ENCODE measurements around the gene VIM.

VIM gene

GRCh38 chr10:17210361-17210760 lies 17.7 kb upstream of the VIM start:
- DNase-seq = no peak

DNA sequence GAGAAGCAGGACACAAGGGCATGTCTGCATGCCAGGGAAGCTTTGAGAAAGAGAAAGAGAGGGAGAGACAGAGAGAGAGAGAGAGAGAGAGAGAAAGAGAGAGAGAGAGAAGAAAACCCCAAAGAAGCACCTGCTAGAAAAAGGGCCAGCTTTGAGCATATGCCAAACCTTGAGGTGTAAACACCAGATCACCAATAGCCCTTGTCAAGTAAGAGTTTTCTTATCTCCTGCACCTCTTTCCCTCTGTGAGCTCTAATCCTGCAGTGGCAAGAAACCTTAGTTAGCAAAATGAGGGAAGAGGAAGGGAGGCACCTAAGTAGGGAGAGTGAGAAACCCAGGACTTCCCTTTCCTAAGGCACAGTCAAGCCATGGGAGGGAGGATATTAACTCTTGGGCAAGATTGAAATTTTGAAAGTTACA lies 15.2 kb upstream of the VIM start:
- DNase-seq = no peak

DNA sequence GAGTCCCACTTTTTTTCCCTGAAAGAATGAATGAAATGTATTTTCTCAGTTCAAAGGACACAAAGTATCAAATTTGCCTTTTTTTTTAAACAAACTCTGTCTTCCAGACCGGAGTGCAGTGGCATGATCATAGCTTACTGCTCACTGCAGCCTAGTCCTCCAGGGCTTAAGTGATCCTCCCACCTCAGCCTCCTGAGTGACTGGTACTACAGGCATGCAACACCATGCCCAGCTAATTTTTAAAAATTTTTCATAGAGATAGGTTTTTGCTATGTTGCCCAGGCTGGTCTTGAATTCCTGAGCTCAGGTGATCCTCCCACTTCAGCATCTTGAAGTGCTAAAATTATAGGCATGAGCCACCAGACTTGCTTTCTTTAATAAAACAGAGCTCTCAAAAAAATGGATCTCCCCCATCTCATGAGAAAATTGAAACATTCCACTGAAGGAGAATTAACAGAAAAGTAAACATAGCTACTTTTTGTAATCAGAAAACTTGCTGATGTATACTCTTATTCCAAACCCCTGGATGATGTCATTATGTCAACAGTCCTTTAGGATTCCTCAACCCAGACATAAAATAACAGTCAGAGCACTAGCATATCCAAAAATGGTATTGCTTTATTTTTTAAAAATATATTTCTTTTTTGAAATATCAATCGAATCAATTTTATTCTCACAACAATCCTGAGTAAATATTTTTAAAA lies 14.2 kb upstream of the VIM start:
- no peak for DNase-seq

- DNase-seq = no peak
These were observed 13.5 kb upstream of the VIM start for GRCh38 chr10:17214526-17214925.

DNA sequence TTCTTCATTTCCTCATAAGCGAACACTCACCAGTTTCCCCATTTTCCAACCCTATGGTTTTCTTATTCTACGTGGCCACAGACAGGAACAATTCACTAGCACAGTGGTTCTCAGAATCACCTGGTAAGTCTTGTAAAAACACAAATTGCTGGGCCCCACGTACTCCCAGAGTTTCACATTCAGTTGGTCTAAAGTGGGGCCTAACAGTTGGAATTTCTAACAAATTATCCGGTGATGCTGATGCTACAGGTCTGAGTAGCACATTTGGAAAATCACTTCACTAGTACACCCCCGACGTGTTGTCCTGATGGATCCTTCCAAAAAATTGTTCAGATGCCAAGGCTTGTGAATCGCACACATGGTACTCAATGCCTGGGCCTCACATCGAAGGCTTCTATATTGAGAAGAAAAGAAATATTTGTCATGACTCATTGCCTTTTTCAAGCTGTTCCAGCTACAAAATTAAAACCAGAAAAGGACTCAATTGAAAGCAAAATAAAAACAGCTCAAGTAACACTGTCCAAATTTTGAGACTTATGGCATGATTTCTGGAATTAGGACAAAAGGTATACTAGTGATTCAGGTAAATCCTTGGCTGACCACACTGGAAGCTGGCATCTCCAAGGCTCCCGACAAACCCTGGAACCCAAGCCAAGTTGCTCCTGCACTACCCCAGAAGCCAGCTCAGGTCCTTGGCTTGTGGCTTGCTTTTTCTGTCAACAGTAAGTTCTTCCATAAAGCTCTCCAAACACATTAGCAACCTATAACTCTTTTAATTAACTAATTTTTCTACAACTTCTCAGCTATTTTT lies 12.9 kb upstream of the VIM start:
- no peak for DNase-seq

GRCh38 chr10:17215782-17216122 lies 12.3 kb upstream of the VIM start:
- no peak for DNase-seq

- no peak for DNase-seq
These were observed 11.7 kb upstream of the VIM start for GRCh38 chr10:17216217-17216900.

DNA sequence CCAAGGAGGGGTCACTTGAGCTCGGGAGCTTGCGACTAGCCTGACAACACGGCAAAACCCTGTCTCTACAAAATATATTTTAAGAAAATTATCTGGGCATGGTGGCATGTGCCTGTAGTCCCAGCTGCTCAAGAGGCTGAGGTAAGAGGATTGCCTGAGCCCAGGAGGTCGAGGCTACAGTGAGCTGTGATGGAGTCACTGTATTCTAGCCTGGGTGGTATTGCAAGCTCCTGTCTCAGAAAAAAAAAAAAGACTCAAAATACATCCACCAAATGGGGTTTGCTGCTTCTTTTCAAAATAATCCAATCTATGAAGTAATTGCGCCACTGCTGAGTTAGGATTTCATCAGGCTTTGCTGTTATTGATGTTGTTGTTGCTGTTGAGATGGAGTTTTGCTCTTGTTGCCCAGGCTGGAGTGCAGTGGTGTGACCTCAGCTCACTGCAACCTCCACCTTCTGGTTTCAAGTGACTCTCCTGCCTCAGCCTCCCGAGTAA lies 11.1 kb upstream of the VIM start:
- no peak for DNase-seq

GRCh38 chr10:17217631-17218232 lies 10.3 kb upstream of the VIM start:
- DNase-seq = no peak

- no peak for DNase-seq
These were observed 9.0 kb upstream of the VIM start for GRCh38 chr10:17219024-17219423.

DNA sequence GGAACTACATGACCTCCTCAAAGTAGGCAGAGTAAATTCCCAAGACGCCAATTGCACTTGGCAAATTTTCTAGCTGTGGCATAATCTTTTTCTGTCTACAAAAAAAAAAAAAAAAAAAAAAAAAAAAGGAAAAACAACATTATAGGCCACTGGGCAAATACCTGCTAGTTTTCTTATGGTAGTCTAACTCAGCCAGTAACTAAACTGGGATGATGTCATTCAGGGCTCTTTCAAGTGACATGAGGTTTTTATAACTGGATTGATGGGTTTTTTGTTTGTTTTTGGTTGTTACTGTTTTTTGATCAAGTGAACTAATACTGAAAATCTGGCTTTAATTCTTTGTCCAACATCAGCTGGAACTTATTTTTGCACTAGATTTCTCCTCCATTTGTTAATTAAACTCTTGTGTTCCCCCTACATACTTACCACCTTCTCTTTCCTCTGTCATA lies 7.4 kb upstream of the VIM start:
- DNase-seq = no peak

GRCh38 chr10:17222329-17222728 lies 5.7 kb upstream of the VIM start:
- no peak for DNase-seq

DNA sequence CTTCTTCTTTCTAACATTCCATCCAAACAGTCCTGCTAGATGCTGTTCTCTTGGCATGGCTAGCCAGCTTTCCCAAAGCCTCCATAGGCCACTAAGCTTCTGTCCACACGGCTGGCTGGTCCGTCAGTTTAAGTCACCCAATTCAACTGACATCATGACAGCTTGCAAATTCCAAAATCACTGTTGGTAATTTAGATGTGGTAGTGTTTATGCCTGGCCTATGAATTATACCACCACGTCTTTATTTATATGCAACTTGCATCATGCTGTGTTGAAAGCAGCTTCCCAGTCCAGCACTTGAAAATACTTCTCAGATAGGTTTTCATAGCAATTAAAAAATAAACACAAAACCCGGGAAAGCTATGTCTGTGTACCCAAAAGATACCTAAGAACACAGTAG lies 2.2 kb upstream of the VIM start:
- DNase-seq = no peak

DNA sequence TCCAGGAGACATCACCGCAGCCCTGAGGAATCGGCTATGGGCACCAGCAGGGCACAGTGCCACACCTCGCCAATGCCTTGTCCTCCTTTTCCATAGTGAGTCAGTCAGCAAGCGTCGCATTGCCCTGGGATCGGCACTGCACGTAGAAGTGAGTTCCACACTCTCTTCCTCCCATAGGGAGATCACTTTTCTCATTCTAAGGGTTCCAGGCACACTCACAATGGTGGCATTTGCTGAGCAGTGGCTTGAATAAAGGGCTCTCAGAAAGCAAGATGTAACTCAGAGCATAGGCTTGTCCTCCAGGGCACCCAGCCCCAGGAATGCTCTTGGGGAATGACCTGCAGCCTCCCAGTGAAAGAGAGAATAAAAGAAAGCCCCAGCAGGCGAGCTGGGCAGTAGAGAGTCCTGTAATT lies 1.1 kb upstream of the VIM start:
- no peak for DNase-seq

- no peak for DNase-seq
These were observed 512 bp upstream of the VIM start for GRCh38 chr10:17227367-17228090.

GRCh38 chr10:17229016-17229716 lies 1.1 kb downstream of the VIM start:
- no peak for DNase-seq

GRCh38 chr10:17229717-17229966 lies 1.6 kb downstream of the VIM start:
- no peak for DNase-seq

DNA sequence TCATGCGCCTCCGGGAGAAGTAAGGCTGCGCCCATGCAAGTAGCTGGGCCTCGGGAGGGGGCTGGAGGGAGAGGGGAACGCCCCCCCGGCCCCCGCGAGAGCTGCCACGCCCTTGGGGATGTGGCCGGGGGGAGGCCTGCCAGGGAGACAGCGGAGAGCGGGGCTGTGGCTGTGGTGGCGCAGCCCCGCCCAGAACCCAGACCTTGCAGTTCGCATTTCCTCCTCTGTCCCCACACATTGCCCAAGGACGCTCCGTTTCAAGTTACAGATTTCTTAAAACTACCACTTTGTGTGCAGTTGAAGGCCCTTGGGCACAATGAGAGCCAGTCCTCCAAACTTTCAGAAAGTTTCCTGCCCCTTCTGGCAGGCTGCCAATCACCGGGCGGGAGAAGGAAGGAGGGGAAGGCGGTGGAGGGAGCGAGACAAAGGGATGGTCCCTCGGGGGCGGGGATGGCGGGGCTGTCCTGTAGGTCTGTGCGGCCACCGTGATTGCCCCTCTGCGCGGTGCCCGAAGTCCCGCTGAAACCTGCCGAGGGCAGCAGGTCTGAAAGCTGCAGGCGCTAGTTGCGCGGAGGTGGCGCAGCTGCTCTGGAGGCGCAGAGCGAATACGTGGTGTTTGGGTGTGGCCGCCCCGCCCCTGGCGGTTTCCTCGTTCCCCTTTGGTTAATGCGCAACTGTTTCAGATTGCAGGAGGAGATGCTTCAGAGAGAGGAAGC lies 2.1 kb downstream of the VIM start:
- DNase-seq = no peak

DNA sequence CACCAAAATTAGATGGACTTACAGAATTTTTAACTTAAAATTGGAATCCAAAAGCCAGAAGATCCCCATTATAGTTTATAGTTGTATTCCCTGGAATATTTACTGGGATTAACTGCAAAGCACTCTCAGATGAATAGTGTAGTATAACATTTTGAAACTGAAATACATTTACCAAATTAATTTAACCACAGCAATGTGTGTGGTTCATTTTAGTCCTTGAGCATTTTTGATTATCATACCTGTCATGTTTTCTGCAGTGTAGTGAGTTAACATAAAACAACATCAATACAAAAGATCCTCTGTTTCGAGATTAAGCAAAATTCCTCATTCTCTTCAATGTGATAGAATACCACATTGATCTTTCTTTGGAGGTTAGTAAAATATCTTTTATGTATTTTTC lies 3.7 kb downstream of the VIM start:
- no peak for DNase-seq

- DNase-seq = no peak
These were observed 4.4 kb downstream of the VIM start for GRCh38 chr10:17232276-17232960.

All from NCI-H524 treated with DMSO at 0.1 percent for 48 hours (cell line).